ENCODE results near the gene ATE1.
"Not testable (repeated sequence)": the region's sequence is repeated elsewhere in the genome, so short reads cannot be mapped to it uniquely, and the experiment has no call there.

ATE1 gene

DNA sequence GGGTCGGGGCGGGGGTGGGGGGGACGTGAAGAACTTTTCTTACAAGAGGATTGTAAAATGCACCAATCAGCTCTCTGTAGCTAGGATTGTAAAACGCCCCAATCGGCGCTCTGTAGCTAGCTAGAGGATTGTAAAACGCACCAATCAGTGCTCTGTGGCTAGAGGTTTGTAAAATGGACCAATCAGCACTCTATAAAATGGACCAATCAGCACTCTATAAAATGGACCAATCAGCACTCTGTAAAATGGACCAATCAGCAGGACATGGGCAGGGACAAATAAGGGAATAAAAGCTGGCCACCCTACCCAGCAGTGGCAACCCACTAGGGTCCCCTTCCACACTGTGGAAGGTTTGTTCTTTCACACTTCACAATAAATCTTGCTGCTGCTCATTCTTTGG lies 9.0 kb downstream of the ATE1 start:
- not testable (repeated sequence) for H3K36me3 ChIP-seq (ENCODE audit: insufficient read depth, low read length); H3K4me1 ChIP-seq (ENCODE audit: insufficient read depth, low read length); H3K9ac ChIP-seq (ENCODE audit: low read depth, low read length); H3K9me3 ChIP-seq (ENCODE audit: control insufficient read depth, insufficient read depth, low read length)

DNA sequence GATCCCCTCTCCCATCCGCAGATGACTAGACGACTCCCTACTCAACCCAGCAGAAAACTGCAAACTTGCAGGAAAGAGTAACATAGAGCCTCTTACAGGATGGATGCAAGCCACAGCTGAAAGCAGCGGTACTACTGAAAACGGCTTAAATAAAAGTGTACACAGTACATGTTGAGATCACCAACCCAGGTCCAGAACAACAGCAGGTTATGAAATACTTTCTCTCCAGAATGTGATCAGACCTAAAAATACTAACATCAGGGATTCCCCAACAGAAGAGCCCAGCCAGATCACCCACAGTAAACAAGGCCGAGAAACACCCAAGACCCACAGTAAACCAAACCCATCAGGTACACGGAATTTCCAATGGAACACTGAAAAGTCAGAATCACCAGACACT lies 13.2 kb downstream of the ATE1 start:
- no peaks in the 10 kb centered on the region; the same call in none of the 2 replicates for H3K36me3 ChIP-seq (ENCODE audit: insufficient read depth, low read length)
- no peaks in the 10 kb centered on the region for H3K9me3 ChIP-seq (ENCODE audit: control insufficient read depth, insufficient read depth, low read length)
- H3K9ac ChIP-seq (ENCODE audit: low read depth, low read length): no peak overlapping the region
- H3K4me1 ChIP-seq (ENCODE audit: insufficient read depth, low read length): peaks cover 4% of the 10 kb centered on the region; the same call in 1 of the 2 replicates

DNA sequence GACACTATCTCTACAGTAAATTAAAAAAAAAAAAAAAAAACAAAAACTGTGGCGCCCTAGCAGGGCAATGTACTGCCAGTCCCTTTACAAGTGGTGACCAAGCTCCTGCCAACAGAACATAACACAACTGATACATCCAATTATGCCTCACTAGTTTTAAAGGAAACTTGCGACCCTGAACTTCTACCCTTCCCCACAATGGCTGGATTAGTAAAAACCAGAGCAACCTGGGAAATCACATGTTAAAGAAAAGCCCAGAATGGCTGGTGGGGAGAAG lies 16.5 kb downstream of the ATE1 start:
- Histone ChIP-seq H3K36me3 (ENCODE audit: insufficient read depth, low read length) (peaks cover 4% of the 10 kb centered on the region), H3K9ac (ENCODE audit: low read depth, low read length) (no peak overlapping the region), H3K4me1 (ENCODE audit: insufficient read depth, low read length) (no peaks in the 10 kb centered on the region), H3K9me3 (ENCODE audit: control insufficient read depth, insufficient read depth, low read length) (no peaks in the 10 kb centered on the region)

DNA sequence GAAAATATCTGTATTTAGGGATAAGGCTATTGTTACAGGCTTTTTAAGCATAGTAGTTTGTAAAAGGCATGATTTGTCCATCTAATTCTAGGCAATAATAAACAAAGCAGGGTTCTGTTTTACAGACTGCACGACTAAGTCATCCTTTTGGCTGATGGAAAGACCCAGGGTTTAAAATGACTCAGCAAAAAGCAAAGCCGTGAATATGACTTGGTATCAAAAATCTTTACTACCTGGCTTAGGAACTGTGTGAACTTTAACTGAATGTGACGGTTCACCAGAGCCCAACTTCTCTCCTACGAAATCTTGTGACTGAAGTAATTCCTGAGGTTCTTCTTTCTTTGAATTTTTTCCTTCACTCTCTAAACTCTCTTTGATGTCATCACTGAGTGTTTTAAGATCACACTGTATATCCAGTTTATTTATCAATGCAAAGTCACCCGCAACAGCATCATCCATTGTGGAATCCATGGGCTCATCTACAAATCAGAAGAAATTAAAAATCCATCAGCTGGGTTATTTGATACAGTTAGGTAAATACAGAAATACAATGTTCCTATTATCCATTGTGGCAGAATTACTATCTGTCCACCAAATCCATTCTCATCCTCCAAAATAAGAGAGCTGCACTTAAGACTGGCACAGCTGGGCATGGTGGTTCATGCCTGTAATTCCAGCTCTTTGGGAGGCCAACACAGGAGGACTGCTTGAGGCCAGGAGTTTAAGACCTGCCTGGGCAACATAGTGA lies 17.0 kb downstream of the ATE1 start:
- no peak overlapping the region for H3K9ac ChIP-seq (ENCODE audit: low read depth, low read length)
- H3K36me3 ChIP-seq (ENCODE audit: insufficient read depth, low read length): peaks cover 4% of the 10 kb centered on the region
- H3K4me1 ChIP-seq (ENCODE audit: insufficient read depth, low read length): no peaks in the 10 kb centered on the region

DNA sequence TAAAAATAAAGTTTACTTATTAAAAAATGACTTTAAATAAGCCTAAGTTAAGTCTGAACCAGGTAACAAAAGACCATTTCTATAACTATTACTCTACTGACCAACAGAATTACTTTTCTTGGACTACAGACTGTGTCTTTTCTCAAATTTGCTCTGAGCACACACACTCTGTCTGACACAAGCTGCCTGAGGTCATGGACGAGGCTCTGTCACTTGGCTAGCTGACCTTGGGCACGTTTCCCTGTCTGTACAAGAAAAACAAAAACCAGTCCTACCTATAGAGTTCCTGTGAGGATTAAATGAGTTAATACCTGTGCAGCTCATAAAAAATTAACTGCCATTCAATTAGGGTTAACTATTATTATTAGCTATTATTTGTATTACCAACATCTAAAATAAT lies 22.9 kb downstream of the ATE1 start:
- H3K9ac ChIP-seq (ENCODE audit: low read depth, low read length): no peak overlapping the region
- H3K4me1 ChIP-seq (ENCODE audit: insufficient read depth, low read length): peaks cover 4% of the 10 kb centered on the region; the same call in 1 of the 2 replicates
- H3K36me3 ChIP-seq (ENCODE audit: insufficient read depth, low read length): peaks cover 4% of the 10 kb centered on the region
- H3K9me3 ChIP-seq (ENCODE audit: control insufficient read depth, insufficient read depth, low read length): no peaks in the 10 kb centered on the region

More for the DNA sequence above, 17.0 kb downstream of the ATE1 start:
- H3K9me3 ChIP-seq (ENCODE audit: control insufficient read depth, insufficient read depth, low read length): no peaks in the 10 kb centered on the region

DNA sequence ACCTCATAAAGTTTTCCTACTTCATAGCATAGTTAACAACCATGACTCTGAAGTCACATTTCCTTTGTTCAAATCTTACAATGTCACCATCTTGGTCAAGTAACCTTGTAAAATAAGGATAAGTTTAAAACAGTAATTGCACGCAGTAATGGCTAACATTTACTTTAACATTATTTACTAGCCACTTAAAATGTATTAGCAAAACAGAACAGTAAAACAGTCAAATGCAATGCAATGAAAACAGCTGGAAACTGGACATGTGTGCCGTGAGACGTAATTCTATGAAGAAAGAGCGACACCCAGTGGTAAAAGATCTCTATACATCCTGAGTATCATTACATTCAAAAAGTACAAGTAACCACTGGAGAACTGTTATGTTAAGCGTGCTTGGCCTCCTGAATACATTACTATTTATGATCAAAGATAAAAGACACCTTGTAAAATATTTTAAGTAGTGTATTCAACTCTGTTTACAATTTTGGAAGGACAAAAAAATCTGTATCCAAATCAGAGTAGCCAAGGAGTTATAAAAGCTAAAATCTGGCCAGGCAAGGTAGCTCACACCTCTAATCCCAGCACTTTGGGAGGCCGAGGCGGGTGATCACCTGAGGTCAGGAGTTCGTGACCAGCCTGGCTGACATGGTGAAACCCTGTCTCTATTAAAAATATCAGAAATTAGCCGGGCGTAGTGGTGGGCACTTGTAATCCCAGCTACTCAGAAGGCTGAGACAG lies 27.2 kb downstream of the ATE1 start:
- H3K4me1 ChIP-seq (ENCODE audit: insufficient read depth, low read length): peaks cover 4% of the 10 kb centered on the region; the same call in 1 of the 2 replicates
- no peak overlapping the region for H3K9ac ChIP-seq (ENCODE audit: low read depth, low read length)
- peaks cover 10% of the 10 kb centered on the region for H3K36me3 ChIP-seq (ENCODE audit: insufficient read depth, low read length)
- H3K9me3 ChIP-seq (ENCODE audit: control insufficient read depth, insufficient read depth, low read length): no peaks in the 10 kb centered on the region

DNA sequence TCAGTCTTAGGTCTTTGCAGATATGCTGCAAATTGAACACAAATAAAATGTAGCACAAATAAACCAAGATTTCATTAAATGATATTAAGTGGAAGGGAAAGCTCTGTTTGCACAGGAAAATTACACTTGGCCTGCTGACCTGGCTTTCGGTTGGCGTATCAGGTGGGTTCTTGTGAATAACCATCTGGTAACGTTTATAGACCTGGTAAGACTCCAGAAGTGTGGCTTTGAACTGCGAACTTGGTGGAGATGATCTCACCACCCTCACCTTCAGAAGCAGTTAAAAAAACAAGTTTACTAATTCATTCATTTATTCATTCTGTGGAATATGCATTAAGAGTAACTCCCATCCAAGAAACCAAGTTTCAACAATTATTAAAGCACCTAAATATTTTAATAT lies 28.1 kb downstream of the ATE1 start:
- no peaks in the 10 kb centered on the region for H3K9me3 ChIP-seq (ENCODE audit: control insufficient read depth, insufficient read depth, low read length)
- H3K4me1 ChIP-seq (ENCODE audit: insufficient read depth, low read length): peaks cover 4% of the 10 kb centered on the region; the same call in 1 of the 2 replicates
- no peak overlapping the region for H3K9ac ChIP-seq (ENCODE audit: low read depth, low read length)
- peaks cover 10% of the 10 kb centered on the region for H3K36me3 ChIP-seq (ENCODE audit: insufficient read depth, low read length)

DNA sequence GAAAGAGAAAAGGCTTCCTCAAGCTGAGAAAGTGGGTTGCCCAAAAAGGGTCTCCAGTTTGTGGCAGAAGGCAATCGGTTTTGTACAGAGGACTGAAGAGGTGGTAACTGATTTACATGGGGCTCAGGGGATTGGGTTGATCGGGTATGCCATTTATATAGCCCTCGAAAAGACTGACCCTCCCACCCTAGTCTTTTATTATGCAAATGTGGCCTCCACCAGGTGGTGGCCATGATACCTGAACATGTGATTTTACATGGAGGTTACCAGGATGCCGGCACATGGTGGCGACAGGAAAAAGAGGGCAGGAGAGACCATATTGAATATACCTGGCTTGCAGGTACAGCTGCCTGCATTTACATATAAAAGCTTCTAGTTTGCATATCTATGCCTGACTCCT lies 36.7 kb downstream of the ATE1 start:
- Histone ChIP-seq H3K4me1 (ENCODE audit: insufficient read depth, low read length) (peaks cover 18% of the 10 kb centered on the region), H3K9me3 (ENCODE audit: control insufficient read depth, insufficient read depth, low read length) (no peaks in the 10 kb centered on the region), H3K36me3 (ENCODE audit: insufficient read depth, low read length) (no peaks in the 10 kb centered on the region; the same call in none of the 2 replicates), H3K9ac (ENCODE audit: low read depth, low read length) (peak overlapping the region; percentile 26; the same call in 1 of the 2 replicates)

DNA sequence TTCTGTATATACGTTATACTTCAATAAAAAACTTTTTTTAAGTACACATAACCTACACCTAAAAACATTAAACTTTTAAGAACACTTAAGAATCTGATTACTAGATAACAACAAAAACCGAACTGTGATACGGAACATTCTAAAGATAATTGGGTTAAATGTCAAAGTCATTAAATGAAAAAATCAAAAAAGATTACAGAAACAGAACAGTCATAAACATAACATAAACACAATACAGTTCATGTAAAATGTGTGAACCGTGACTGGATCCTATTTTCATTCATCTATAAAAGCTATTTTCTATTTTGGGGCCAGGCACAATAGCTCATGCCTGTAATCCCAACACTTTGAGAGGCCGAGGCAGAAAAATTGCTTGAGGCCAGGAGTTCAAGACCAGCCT lies 38.6 kb downstream of the ATE1 start:
- H3K36me3 ChIP-seq (ENCODE audit: insufficient read depth, low read length): no peaks in the 10 kb centered on the region
- H3K9me3 ChIP-seq (ENCODE audit: control insufficient read depth, insufficient read depth, low read length): no peaks in the 10 kb centered on the region
- H3K4me1 ChIP-seq (ENCODE audit: insufficient read depth, low read length): peaks cover 18% of the 10 kb centered on the region
- H3K9ac ChIP-seq (ENCODE audit: low read depth, low read length): no peak overlapping the region

DNA sequence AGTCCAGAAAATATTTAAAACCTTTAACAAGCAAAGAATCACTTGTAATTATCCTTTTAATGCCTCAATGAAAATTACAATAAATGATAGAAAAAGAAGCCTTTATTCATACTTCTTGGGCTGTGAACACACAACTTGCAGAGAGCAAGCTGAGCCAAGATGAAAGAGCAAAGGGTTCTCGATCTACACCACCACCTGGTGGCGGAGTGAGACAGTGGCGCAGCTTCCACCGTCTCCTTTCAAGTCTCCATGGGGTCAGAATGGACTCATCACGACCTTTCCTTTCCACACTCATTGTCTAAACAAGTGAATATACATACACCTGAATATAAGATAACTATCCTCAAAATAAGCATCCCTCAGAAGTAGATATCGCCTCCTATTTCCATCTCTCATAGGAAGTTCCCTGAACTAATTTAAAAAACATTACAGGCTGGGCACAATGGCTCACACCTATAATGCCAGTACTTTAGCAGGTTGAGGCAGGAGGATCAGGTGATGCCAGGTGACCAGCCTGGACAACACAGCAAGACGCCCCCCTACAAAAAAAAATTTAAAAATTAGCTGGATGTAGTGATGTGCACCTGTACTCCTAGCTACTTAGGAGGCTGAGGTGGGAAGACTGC lies 40.7 kb downstream of the ATE1 start:
- Histone ChIP-seq H3K9me3 (ENCODE audit: control insufficient read depth, insufficient read depth, low read length) (no peaks in the 10 kb centered on the region), H3K9ac (ENCODE audit: low read depth, low read length) (no peak overlapping the region), H3K4me1 (ENCODE audit: insufficient read depth, low read length) (peaks cover 16% of the 10 kb centered on the region), H3K36me3 (ENCODE audit: insufficient read depth, low read length) (no peaks in the 10 kb centered on the region)

DNA sequence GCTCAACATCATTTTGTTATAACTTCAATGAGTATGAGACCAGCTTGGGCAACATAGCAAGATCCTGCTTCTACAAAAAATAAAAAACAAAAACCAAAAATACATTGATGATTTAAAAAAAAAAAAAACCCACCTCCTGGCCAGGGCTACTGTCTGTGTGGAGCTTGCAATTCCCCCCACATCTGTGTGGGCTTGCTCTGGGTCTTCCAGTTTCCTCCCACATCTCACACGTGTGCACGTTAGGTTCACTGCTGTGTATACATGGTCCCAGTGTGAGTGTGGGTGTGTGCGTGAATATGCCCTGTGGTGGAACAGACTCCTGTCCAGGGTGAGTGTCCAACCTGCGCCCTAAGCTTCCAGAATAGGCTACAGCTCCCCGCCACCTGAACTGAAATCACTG lies 41.6 kb downstream of the ATE1 start:
- Histone ChIP-seq H3K9ac (ENCODE audit: low read depth, low read length) (no peak overlapping the region), H3K36me3 (ENCODE audit: insufficient read depth, low read length) (no peaks in the 10 kb centered on the region), H3K9me3 (ENCODE audit: control insufficient read depth, insufficient read depth, low read length) (no peaks in the 10 kb centered on the region), H3K4me1 (ENCODE audit: insufficient read depth, low read length) (peaks cover 9% of the 10 kb centered on the region; the same call in 1 of the 2 replicates)

DNA sequence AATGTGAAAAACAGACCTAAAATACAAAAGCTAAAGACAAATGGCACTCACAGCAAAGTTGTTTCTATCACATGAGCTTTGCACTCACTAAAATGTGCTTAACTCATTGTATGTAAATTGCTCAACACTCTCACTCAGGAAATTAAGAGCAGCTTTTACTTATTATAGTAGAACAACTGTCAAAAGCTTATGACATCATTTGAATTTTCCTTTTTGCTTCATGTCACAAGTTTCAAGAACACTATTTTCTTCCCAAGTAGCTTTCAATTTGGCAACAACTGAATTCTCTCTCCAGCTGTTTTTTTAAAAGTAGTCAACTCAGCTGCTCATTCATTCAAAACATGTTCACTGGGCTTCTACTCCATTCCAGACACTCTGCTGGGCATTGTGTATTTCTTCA lies 46.9 kb downstream of the ATE1 start:
- Histone ChIP-seq H3K9me3 (ENCODE audit: control insufficient read depth, insufficient read depth, low read length) (no peaks in the 10 kb centered on the region), H3K36me3 (ENCODE audit: insufficient read depth, low read length) (no peaks in the 10 kb centered on the region), H3K4me1 (ENCODE audit: insufficient read depth, low read length) (no peaks in the 10 kb centered on the region), H3K9ac (ENCODE audit: low read depth, low read length) (no peak overlapping the region)

DNA sequence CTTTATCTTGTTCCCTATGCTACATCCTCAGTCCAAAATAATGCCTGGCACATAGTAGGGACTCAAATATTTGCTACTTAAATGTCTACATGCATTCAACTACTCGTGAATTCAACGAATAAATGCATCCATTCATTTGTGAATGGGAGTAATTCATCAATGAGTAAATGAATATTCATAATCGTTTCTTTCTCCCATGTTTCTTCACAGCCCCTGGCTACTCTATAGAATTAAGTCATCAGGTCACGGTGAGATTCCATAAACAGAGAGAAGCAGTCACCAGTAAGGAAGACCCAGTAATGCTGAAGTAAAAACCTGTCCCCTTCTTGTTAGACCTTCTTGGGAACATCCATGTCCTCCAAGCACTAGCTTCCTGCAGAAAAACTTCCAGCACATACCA lies 48.4 kb downstream of the ATE1 start:
- Histone ChIP-seq H3K36me3 (ENCODE audit: insufficient read depth, low read length) (no peaks in the 10 kb centered on the region), H3K9me3 (ENCODE audit: control insufficient read depth, insufficient read depth, low read length) (no peaks in the 10 kb centered on the region), H3K4me1 (ENCODE audit: insufficient read depth, low read length) (no peaks in the 10 kb centered on the region)

DNA sequence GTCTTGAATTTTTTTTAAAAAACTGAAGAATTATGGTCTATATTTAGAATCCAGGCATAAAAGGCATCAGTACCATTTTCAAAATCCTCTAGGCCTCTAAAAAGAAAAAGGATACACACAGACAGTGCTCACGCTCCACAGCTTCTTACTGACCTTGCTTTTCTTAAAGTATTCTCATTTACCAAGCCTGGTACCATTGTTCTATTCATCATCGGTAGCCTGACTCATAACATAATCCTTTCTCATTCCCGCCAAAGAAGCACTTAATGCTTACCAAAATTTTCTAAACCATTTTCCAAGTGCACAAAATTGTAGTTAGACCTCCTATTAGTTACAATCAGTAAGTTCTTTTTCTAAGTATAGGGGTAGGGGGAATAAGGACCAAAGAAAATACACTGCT lies 54.6 kb downstream of the ATE1 start:
- H3K36me3 ChIP-seq (ENCODE audit: insufficient read depth, low read length): 0 out of 2 replicates have a peak, but pooled peaks cover 3% of the 10 kb centered on the region
- no peak overlapping the region for H3K9ac ChIP-seq (ENCODE audit: low read depth, low read length)
- no peaks in the 10 kb centered on the region for H3K9me3 ChIP-seq (ENCODE audit: control insufficient read depth, insufficient read depth, low read length)
- H3K4me1 ChIP-seq (ENCODE audit: insufficient read depth, low read length): no peaks in the 10 kb centered on the region

More for the DNA sequence above, 48.4 kb downstream of the ATE1 start:
- H3K9ac ChIP-seq (ENCODE audit: low read depth, low read length): no peak overlapping the region

DNA sequence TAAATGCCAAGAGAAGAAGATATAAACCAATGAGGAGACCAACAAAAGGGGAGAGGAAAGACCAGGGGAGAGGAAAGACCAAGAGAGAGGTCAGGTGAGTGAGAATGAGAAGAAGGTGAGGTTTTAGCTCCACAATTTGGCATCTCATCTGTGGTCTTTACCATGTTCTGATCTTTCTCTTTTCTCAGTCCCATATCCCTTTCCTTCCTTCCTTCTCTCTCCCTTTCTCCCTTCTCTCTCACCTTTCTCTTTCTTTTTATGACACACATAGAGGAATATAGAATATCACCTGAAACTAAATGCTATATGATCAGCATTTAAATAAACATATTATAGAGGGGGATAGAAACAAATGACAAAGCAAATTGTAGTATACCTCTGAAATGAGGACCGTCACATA lies 57.4 kb downstream of the ATE1 start:
- Histone ChIP-seq H3K9me3 (ENCODE audit: control insufficient read depth, insufficient read depth, low read length) (no peaks in the 10 kb centered on the region), H3K4me1 (ENCODE audit: insufficient read depth, low read length) (no peaks in the 10 kb centered on the region), H3K36me3 (ENCODE audit: insufficient read depth, low read length) (0 out of 2 replicates have a peak, but pooled peaks cover 3% of the 10 kb centered on the region), H3K9ac (ENCODE audit: low read depth, low read length) (no peak overlapping the region)
